ENCODE results near the gene ELAC1.
"Not testable (repeated sequence)": the region's sequence is repeated elsewhere in the genome, so short reads cannot be mapped to it uniquely, and the experiment has no call there.

The ELAC1 gene

GRCh38 chr18:50973367-50974126, 5.7 kb downstream of the ELAC1 start:
- no peak for DNase-seq

- DNase-seq, result no peak
Observed at GRCh38 chr18:50977037-50977760, 9.4 kb downstream of the ELAC1 start.

GRCh38 chr18:50981381-50981780, 13.5 kb downstream of the ELAC1 start:
- no peak for DNase-seq

GRCh38 chr18:50982086-50982801, 14.4 kb downstream of the ELAC1 start:
- peak; percentile 47 for DNase-seq

- DNase-seq, result peak; percentile 95
Observed at GRCh38 chr18:50982802-50983179, 15.0 kb downstream of the ELAC1 start.

GRCh38 chr18:50986360-50987087, 18.7 kb downstream of the ELAC1 start:
- DNase-seq, result peak; percentile 83

- DNase-seq, result no peak
Observed at GRCh38 chr18:50987261-50987660, 19.4 kb downstream of the ELAC1 start.

- no peak for DNase-seq
Observed at GRCh38 chr18:50989711-50990110, 21.9 kb downstream of the ELAC1 start.

- no peak for DNase-seq
Observed at GRCh38 chr18:50992351-50992762, 24.5 kb downstream of the ELAC1 start.

- DNase-seq, result no peak
Observed at GRCh38 chr18:50994031-50994430, 26.2 kb downstream of the ELAC1 start.

- DNase-seq, result not testable (repeated sequence)
Observed at GRCh38 chr18:51003174-51003573, 35.3 kb downstream of the ELAC1 start.

GRCh38 chr18:51006061-51006818, 38.4 kb downstream of the ELAC1 start:
- no peak for DNase-seq

GRCh38 chr18:51006948-51007789, 39.3 kb downstream of the ELAC1 start:
- DNase-seq, result no peak

- DNase-seq, result no peak
Observed at GRCh38 chr18:51007790-51008139, 39.9 kb downstream of the ELAC1 start.

- peak; percentile 44 for DNase-seq
Observed at GRCh38 chr18:51009072-51009471, 41.2 kb downstream of the ELAC1 start.

- no peak for DNase-seq
Observed at GRCh38 chr18:51010218-51010617, 42.4 kb downstream of the ELAC1 start.

- no peak for DNase-seq
Observed at GRCh38 chr18:51011709-51012108, 43.9 kb downstream of the ELAC1 start.

GRCh38 chr18:51012441-51012840, 44.6 kb downstream of the ELAC1 start:
- no peak for DNase-seq

GRCh38 chr18:51013259-51013658, 45.4 kb downstream of the ELAC1 start:
- no peak for DNase-seq

- no peak for DNase-seq
Observed at GRCh38 chr18:51017140-51017879, 49.5 kb downstream of the ELAC1 start.

GRCh38 chr18:51020536-51020935, 52.7 kb downstream of the ELAC1 start:
- DNase-seq, result no peak
